H1 (cell line): ENCODE measurements around the gene DCAF4L1. TPM values are rescaled to one million over a fixed set of nuclear protein-coding genes. Genes with fewer than 3 reads are reported as not detected.

ENCODE experiments used
- BCL11A ChIP-seq, 2 experiments: IDR thresholded peaks; one replicate each; pipeline ENCODE4 v1.6.1; 2011; ENCODE audit warnings: low read depth in 2 of 2, low read length in 2 of 2, mild to moderate bottlenecking in 2 of 2
- KDM4A ChIP-seq: IDR thresholded peaks from one replicate; pipeline ENCODE4 v1.7.1; 2012; ENCODE audit warnings: low read depth, mild to moderate bottlenecking, moderate library complexity, low read length, inconsistent platforms; ENCODE audit not compliant: severe bottlenecking
- SIX5 ChIP-seq: IDR thresholded peaks from 2 replicates; pipeline ENCODE4 v1.6.1; 2011; ENCODE audit warnings: mild to moderate bottlenecking, low read depth, low read length
- SRF ChIP-seq: IDR thresholded peaks from 2 replicates; pipeline ENCODE4 v1.6.1; 2011; ENCODE audit warnings: mild to moderate bottlenecking, low read depth, low read length, moderate library complexity
- polyA plus RNA-seq, 7 experiments: library from polyadenylated mRNA; depleted of rRNA in 3 of 7; stranded (reverse) in 5 of 7; unstranded in 2 of 7; fragments of >200 nt in 5 of 7; fragments of 200-250 nt in 2 of 7; gene quantifications; 1 replicate in 5 of 7; 2 replicates in 1 of 7; 4 replicates in 1 of 7; pipeline versions ENCODE4 v1.2.1 to v1.2.3, GENCODE V29; 2011 to 2013; ENCODE audit warnings: missing spikeins in 2 of 7, mixed read lengths in 2 of 7
- total RNA-seq: library from RNA; stranded (reverse); fragmentation: NEBNext Ultra II Directional; extraction: Animal tissue kit (Norgen Biotek cat#: 25700); gene quantifications from 2 replicates; pipeline ENCODE4 v1.2.1, GENCODE V29; 2021
- TF ChIP-seq, protein P1 (sequence below), 3 experiments: IDR thresholded peaks; 1 replicate in 2 of 3; 2 replicates in 1 of 3; pipeline versions ENCODE4 v1.5.1 to v1.6.1; 2011; ENCODE audit warnings: low read length in 3 of 3, mild to moderate bottlenecking in 3 of 3, inconsistent platforms in 2 of 3, low read depth in 1 of 3, moderate library complexity in 1 of 3; ENCODE audit not compliant: insufficient read depth in 1 of 3; ENCODE audit errors: control extremely low read depth in 1 of 3

The DCAF4L1 gene
- total and polyA plus RNA-seq, 2 of the 8 experiments (the other 6 are each of a cell fraction or from before 2014, with no cell fraction given) = 0.06 to 0.15 TPM

- TF ChIP-seq, protein P1, sequence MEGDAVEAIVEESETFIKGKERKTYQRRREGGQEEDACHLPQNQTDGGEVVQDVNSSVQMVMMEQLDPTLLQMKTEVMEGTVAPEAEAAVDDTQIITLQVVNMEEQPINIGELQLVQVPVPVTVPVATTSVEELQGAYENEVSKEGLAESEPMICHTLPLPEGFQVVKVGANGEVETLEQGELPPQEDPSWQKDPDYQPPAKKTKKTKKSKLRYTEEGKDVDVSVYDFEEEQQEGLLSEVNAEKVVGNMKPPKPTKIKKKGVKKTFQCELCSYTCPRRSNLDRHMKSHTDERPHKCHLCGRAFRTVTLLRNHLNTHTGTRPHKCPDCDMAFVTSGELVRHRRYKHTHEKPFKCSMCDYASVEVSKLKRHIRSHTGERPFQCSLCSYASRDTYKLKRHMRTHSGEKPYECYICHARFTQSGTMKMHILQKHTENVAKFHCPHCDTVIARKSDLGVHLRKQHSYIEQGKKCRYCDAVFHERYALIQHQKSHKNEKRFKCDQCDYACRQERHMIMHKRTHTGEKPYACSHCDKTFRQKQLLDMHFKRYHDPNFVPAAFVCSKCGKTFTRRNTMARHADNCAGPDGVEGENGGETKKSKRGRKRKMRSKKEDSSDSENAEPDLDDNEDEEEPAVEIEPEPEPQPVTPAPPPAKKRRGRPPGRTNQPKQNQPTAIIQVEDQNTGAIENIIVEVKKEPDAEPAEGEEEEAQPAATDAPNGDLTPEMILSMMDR (IDR thresholded peaks at IDR 0.05; ENCODE audit: control extremely low read depth in 1 of 3, insufficient read depth in 1 of 3, low read depth in 1 of 3, low read length in 3 of 3) = no peak
- TF ChIP-seq BCL11A (IDR thresholded peaks at IDR 0.05; ENCODE audit: low read depth in 2 of 2, low read length in 2 of 2) (no peak), KDM4A (no peak), SIX5 (no peak), SRF (no peak)
- TF ChIP-seq, all 59 proteins: peak for 0
Measured at GRCh38 chr4:41949531-41949930, 32.0 kb upstream of the DCAF4L1 start (continued).
